HEK293 (cell line): ENCODE results near the gene TBC1D4.

ENCODE experiments used
- KLF16 ChIP-seq: fragments of 450-650 bp; formaldehyde crosslinking; IDR thresholded peaks from 2 replicates; pipeline ENCODE4 v1.5.1; 2017; ENCODE audit warnings: missing biosample characterization, missing genetic modification characterization
- KLF8 ChIP-seq: fragments of 450-650 bp; formaldehyde crosslinking; IDR thresholded peaks from 2 replicates; pipeline ENCODE4 v1.5.1; 2016; ENCODE audit warnings: missing biosample characterization, missing genetic modification characterization
- MZF1 ChIP-seq: fragments of 450-650 bp; formaldehyde crosslinking; IDR thresholded peaks from 2 replicates; pipeline ENCODE4 v1.5.1; 2017; ENCODE audit warnings: missing biosample characterization, missing genetic modification characterization, borderline replicate concordance
- SETDB1 ChIP-seq: IDR thresholded peaks from one replicate; pipeline ENCODE4 v1.6.1; 2017; ENCODE audit warnings: mild to moderate bottlenecking, low read length, moderate library complexity, mixed read lengths; ENCODE audit not compliant: insufficient read length
- ZBTB1 ChIP-seq: fragments of 450-650 bp; formaldehyde crosslinking; IDR thresholded peaks from 2 replicates; pipeline ENCODE4 v1.5.1; 2016; ENCODE audit warnings: missing biosample characterization, missing genetic modification characterization
- ZNF174 ChIP-seq: fragments of 450-650 bp; formaldehyde crosslinking; IDR thresholded peaks from 2 replicates; pipeline ENCODE4 v1.5.0; 2017; ENCODE audit warnings: missing biosample characterization, mild to moderate bottlenecking, missing genetic modification characterization
- ZNF274 ChIP-seq, 2 experiments: fragments of 200-500 bp in 1 of 2; fragments of 450-650 bp in 1 of 2; sonication (Bioruptor generic) in 1 of 2; formaldehyde crosslinking in 1 of 2; IDR thresholded peaks; 2 replicates each; pipeline versions ENCODE4 v1.5.1 to v1.6.1; 2014 to 2016; ENCODE audit warnings: borderline replicate concordance in 1 of 2, inconsistent platforms in 1 of 2, low read length in 1 of 2, missing biosample characterization in 1 of 2, missing genetic modification characterization in 1 of 2
- ZNF549 ChIP-seq: fragments of 450-650 bp; IDR thresholded peaks from 2 replicates; pipeline ENCODE4 v1.5.1; 2018; ENCODE audit warnings: missing biosample characterization, missing genetic modification characterization, mild to moderate bottlenecking, inconsistent platforms, moderate library complexity
- ZNF621 ChIP-seq: fragments of 450-650 bp; formaldehyde crosslinking; IDR thresholded peaks from 2 replicates; pipeline ENCODE4 v1.5.1; 2017; ENCODE audit warnings: missing biosample characterization, missing genetic modification characterization
- ZNF670 ChIP-seq: fragments of 450-650 bp; formaldehyde crosslinking; IDR thresholded peaks from 2 replicates; pipeline ENCODE4 v1.5.1; 2016; ENCODE audit warnings: missing biosample characterization, missing genetic modification characterization, low read depth
- ZNF747 ChIP-seq: fragments of 450-650 bp; formaldehyde crosslinking; IDR thresholded peaks from 2 replicates; pipeline ENCODE4 v1.5.1; 2016; ENCODE audit warnings: missing biosample characterization, missing genetic modification characterization
- TF ChIP-seq, protein P1 (sequence below): fragments of 450-650 bp; formaldehyde crosslinking; IDR thresholded peaks from 2 replicates; pipeline ENCODE4 v1.5.1; 2016; ENCODE audit warnings: missing biosample characterization, missing genetic modification characterization
- TF ChIP-seq, protein P2 (sequence below): fragments of 450-650 bp; formaldehyde crosslinking; IDR thresholded peaks from 2 replicates; pipeline ENCODE4 v1.5.1; 2016; ENCODE audit warnings: missing biosample characterization, missing genetic modification characterization
- TF ChIP-seq, protein P3 (sequence below): fragments of 450-650 bp; formaldehyde crosslinking; IDR thresholded peaks from 2 replicates; pipeline ENCODE4 v1.5.1; 2016; ENCODE audit warnings: missing biosample characterization, missing genetic modification characterization

DNA sequence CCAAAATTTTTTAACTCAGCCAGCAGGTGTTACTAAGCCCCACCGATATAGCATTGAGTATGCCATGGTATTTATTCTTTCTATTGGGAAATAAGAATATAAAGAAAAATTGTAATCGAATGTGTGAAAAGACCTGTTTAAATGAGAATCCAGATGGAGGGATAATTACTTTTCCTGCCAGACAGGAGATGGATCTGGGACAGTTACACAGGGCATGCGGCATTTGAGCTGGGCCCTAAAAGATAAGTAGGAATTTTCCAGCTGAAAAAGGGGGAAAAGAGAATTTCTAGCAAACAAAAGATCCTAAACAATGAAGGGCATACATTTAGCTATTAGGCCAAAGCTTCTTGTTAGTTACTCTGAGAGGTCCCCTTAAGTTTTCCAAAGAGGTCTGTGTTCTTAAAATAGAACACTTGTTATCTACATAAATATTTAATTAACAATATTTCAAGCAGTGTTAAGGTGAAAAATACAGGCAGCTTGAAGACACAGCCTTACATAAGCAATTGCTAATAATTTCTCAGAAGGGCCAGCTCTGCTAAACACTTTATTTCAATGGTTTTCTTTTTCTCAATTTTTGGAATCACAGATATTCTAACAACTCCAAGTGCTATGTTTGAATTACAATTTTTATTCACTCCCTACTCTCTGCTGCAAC, 63.7 kb downstream of the TBC1D4 start:
- TF ChIP-seq ZNF174 (tag by site-specific recombination) (no peak), ZNF670 (tag by site-specific recombination) (no peak), ZNF549 (tag by site-specific recombination) (no peak), SETDB1 (no peak), ZNF621 (no peak), MZF1 (tag by site-specific recombination) (no peak), ZNF747 (no peak), ZBTB1 (tag by site-specific recombination) (no peak), KLF8 (no peak), ZNF274 (IDR thresholded peaks at IDR 0.05; ENCODE audit: low read length) (no peak), ZNF274 (tag by site-specific recombination; IDR thresholded peaks at IDR 0.05; ENCODE audit: borderline replicate concordance) (no peak), KLF16 (tag by site-specific recombination) (no peak)
- TF ChIP-seq, protein P1, sequence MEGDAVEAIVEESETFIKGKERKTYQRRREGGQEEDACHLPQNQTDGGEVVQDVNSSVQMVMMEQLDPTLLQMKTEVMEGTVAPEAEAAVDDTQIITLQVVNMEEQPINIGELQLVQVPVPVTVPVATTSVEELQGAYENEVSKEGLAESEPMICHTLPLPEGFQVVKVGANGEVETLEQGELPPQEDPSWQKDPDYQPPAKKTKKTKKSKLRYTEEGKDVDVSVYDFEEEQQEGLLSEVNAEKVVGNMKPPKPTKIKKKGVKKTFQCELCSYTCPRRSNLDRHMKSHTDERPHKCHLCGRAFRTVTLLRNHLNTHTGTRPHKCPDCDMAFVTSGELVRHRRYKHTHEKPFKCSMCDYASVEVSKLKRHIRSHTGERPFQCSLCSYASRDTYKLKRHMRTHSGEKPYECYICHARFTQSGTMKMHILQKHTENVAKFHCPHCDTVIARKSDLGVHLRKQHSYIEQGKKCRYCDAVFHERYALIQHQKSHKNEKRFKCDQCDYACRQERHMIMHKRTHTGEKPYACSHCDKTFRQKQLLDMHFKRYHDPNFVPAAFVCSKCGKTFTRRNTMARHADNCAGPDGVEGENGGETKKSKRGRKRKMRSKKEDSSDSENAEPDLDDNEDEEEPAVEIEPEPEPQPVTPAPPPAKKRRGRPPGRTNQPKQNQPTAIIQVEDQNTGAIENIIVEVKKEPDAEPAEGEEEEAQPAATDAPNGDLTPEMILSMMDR (tag by site-specific recombination) = no peak
- TF ChIP-seq, protein P2, sequence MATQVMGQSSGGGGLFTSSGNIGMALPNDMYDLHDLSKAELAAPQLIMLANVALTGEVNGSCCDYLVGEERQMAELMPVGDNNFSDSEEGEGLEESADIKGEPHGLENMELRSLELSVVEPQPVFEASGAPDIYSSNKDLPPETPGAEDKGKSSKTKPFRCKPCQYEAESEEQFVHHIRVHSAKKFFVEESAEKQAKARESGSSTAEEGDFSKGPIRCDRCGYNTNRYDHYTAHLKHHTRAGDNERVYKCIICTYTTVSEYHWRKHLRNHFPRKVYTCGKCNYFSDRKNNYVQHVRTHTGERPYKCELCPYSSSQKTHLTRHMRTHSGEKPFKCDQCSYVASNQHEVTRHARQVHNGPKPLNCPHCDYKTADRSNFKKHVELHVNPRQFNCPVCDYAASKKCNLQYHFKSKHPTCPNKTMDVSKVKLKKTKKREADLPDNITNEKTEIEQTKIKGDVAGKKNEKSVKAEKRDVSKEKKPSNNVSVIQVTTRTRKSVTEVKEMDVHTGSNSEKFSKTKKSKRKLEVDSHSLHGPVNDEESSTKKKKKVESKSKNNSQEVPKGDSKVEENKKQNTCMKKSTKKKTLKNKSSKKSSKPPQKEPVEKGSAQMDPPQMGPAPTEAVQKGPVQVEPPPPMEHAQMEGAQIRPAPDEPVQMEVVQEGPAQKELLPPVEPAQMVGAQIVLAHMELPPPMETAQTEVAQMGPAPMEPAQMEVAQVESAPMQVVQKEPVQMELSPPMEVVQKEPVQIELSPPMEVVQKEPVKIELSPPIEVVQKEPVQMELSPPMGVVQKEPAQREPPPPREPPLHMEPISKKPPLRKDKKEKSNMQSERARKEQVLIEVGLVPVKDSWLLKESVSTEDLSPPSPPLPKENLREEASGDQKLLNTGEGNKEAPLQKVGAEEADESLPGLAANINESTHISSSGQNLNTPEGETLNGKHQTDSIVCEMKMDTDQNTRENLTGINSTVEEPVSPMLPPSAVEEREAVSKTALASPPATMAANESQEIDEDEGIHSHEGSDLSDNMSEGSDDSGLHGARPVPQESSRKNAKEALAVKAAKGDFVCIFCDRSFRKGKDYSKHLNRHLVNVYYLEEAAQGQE (tag by site-specific recombination) = no peak
- TF ChIP-seq, protein P3, sequence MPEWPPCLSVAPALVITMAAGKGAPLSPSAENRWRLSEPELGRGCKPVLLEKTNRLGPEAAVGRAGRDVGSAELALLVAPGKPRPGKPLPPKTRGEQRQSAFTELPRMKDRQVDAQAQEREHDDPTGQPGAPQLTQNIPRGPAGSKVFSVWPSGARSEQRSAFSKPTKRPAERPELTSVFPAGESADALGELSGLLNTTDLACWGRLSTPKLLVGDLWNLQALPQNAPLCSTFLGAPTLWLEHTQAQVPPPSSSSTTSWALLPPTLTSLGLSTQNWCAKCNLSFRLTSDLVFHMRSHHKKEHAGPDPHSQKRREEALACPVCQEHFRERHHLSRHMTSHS (tag by site-specific recombination) = no peak
